ENCODE results near the gene FDX2.
"Not testable (repeated sequence)": the region's sequence is repeated elsewhere in the genome, so short reads cannot be mapped to it uniquely, and the experiment has no call there.

FDX2 gene

DNA sequence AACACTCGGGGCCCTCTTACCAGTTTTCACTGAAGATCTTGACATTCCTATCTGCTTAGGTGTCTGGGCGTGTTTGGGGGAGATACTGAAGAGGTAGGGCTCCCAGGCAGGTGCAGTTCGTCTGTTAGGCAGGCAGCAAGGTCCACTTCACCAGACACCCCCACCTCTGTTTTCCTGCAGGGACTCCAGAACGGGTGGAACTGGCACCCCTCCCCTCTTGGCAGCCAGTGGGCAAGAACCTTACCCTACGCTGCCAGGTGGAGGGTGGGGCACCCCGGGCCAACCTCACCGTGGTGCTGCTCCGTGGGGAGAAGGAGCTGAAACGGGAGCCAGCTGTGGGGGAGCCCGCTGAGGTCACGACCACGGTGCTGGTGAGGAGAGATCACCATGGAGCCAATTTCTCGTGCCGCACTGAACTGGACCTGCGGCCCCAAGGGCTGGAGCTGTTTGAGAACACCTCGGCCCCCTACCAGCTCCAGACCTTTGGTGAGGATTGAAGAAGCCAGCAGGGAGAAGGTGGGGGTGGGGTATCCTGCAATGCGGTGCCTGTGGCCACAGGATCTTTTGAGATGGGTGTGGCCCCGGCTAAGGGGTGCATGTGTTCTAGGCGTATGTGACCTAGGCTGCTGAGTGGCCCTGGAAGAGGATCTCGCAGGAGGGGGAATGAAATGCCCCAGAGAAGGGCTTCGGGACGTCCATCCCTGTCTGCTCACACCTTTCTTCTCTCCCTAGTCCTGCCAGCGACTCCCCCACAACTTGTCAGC lies 32.3 kb downstream of the FDX2 start:
- DNase-seq: no peak

DNA sequence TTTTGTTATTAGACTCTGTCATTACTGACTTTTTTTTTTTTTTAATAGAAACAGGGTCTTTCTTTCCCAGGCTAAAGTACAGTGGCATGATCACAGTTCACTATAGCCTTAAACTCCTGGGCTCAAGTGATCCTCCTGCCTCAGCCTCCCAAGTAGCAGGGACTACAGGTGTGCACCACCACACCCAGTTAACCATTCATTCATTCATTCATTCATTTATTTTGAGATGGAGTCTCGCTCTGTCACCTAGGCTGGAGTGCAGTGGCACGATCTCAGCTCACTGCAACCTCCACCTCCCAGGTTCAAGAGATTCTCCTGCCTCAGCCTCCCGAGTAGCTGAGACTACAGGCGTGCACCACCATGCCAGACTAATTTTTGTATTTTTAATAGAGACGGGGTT lies 33.8 kb downstream of the FDX2 start:
- not testable (repeated sequence) for DNase-seq

GRCh38 chr19:10279737-10280442 lies 35.9 kb downstream of the FDX2 start:
- no peak for DNase-seq

DNA sequence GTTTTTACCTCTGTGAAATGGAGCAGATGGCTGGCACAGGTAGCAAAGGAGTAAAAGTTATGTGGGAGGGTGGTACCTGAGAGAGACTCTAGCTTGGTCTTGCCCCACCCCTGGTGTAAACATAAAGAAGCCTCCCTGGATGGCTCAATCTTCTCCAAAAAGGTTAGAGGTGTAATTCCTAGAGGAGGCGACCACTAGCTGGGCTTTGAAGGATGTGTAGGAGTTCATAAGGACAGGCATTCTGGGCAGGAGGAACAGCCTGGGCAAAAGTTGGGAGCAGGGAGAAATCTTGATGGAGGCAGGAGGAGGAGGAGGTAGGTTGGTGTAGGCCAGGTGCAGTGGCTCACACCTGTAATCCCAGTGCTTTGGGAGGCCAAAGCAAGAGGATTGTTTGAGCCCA lies 36.9 kb downstream of the FDX2 start:
- no peak for DNase-seq

DNA sequence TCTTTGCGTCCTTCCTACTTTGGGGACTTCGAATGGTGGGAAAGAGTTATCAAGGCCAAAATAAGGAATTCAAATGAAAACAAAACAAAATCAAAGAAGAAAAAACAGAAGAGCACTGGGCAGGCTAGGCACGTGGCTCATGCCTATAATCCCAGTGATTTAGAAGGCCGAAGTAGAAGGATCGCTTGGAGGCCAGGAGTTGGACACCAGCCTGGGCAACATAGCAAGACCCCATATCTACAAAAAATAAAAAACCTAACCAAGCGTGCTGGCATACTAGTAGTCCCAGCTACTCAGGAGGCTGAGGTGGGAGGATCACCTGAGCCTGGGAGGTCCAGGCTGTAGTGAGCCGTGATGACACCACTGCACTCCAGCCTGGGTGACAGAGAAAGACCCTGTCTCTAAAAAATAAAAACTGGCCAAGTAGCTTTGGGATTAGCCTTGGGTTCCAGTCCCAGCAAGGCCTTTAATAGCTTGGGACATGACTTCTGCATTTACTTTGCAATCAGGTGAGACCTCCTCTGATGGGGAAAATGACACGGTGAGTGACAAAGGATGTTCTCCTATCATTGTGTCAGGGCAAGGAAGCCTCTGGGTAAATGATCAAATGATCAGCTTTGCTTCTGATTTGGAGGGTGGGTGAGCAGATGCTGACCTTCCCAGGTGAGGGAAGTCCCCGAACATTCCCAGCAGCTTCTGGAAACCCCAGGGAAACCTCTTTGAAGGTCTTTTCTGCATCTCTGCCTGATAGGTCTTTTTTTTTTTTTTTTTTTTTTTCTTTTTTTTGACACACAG lies 37.8 kb downstream of the FDX2 start:
- DNase-seq: no peak

DNA sequence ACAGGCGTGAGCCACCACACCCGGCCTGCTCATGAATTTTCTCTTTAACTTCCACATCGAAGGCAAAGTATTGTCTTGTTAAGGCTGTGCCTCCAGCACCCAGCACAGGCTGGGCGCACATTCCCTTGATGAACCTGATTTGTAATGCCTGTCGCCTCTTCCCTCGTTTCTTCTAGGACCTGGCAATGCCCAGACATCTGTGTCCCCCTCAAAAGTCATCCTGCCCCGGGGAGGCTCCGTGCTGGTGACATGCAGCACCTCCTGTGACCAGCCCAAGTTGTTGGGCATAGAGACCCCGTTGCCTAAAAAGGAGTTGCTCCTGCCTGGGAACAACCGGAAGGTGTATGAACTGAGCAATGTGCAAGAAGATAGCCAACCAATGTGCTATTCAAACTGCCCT lies 41.2 kb downstream of the FDX2 start:
- no peak for DNase-seq

DNA sequence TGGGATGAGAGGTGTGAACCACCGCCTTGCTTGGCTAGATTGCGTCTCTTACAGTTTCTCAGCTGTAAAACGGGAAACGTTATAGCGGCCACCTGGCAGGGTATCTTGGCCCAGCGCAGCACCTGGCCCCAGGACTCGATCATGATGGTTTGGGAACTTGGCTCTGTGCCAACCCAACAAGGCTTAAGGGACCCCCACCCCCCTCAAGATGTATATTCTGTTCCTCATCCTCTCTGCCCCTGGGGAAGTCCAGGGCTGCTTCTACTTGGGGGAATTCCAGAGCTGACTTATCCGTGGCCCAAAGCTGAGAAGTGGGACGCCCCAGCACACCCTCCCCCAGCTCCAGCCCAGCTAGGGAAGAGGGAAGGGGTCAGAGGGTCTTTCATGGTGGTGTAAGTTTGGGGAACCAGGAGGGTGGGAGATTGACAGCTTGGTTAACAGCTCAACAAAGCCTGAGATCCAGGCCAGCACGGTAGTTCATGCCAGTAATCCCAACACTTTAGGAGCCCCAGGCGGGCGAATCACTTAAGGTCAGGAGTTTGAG lies 44.2 kb downstream of the FDX2 start:
- DNase-seq: peak; percentile 47

- DNase-seq: peak; percentile 47
These were observed 45.0 kb downstream of the FDX2 start, which contains the start of gene ICAM1 for GRCh38 chr19:10270616-10271394. TSS of gene ICAM1 (plus strand) at chr19:10271120. CDS start at chr19:10271160, 40 bp downstream.

GRCh38 chr19:10270180-10270615 lies 45.6 kb downstream of the FDX2 start:
- DNase-seq: no peak

GRCh38 chr19:10269333-10270179 lies 46.3 kb downstream of the FDX2 start:
- DNase-seq: peak; percentile 79

- DNase-seq: no peak
These were observed 47.7 kb downstream of the FDX2 start for GRCh38 chr19:10268071-10268470.

GRCh38 chr19:10266706-10267105 lies 49.1 kb downstream of the FDX2 start:
- no peak for DNase-seq

GRCh38 chr19:10262771-10263170 lies 53.0 kb downstream of the FDX2 start:
- no peak for DNase-seq

DNA sequence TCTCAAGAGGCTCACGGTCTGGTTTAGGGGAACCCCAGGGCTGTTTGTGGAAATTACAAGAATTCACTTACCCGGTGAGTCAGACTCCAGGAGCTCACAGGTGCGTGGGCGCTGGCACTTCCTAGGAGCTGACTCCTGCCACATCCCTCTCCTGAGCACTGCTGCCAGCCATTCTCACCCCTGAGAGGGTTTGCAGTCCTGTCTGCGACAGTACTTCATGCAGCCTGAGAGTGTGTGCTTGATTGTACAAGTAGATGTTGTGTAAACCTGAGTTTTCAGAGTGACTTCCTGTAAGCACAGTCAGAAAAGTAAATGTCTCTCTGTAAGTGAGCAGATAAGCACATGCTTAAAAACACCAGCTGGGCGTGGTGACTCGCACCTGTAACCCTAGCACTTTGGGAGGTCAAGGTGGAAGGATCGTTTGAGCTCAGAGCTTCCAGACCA lies 55.7 kb downstream of the FDX2 start:
- no peak for DNase-seq

Measured in NCI-H82 (cell line).